SK-N-SH treated with all-trans-retinoic acid at 6 μM for 48 hours (cell line): ENCODE measurements around the gene BCL7B.

Source experiments
- ATAC-seq: fragments of 200-7000 bp; cut with Tn5 transposase; 3 replicates; pipeline ENCODE4 v1.9.1; 2020; ENCODE audit warnings: mild to moderate bottlenecking, moderate library complexity
- ARNTL ChIP-seq: fragments of 450-650 bp; formaldehyde crosslinking; IDR thresholded peaks from 2 replicates; pipeline ENCODE4 v1.5.0; 2020; ENCODE audit warnings: low read depth, mild to moderate bottlenecking, moderate library complexity, borderline replicate concordance
- BACH2 ChIP-seq: fragments of 250-450 bp; sonication (Bioruptor Pico); IDR thresholded peaks from 2 replicates; pipeline ENCODE4 v1.9.0; 2021; ENCODE audit warnings: mild to moderate bottlenecking, borderline replicate concordance
- CSDC2 ChIP-seq: fragments of 250-450 bp; sonication (Bioruptor Pico); IDR thresholded peaks from 2 replicates; pipeline ENCODE4 v1.5.0; 2020; ENCODE audit warnings: mild to moderate bottlenecking, moderate library complexity
- ESRRG ChIP-seq: fragments of 250-450 bp; sonication (Bioruptor Pico); IDR thresholded peaks from 2 replicates; pipeline ENCODE4 v1.6.1; 2021; ENCODE audit warnings: mild to moderate bottlenecking
- GLIS3 ChIP-seq: fragments of 250-450 bp; sonication (Bioruptor Pico); IDR thresholded peaks from 2 replicates; pipeline ENCODE4 v1.5.0; 2020; ENCODE audit warnings: mild to moderate bottlenecking, moderate library complexity
- ISL1 ChIP-seq: fragments of 250-450 bp; sonication (Bioruptor Pico); IDR thresholded peaks from 2 replicates; pipeline ENCODE4 v2.1.2; 2022; ENCODE audit warnings: mild to moderate bottlenecking, moderate library complexity
- OSR1 ChIP-seq: fragments of 250-450 bp; sonication (Bioruptor Pico); IDR thresholded peaks from 2 replicates; pipeline ENCODE4 v1.8.0; 2022; ENCODE audit warnings: moderate library complexity, mild to moderate bottlenecking, inconsistent platforms
- PATZ1 ChIP-seq: fragments of 250-450 bp; sonication (Bioruptor Pico); IDR thresholded peaks from 2 replicates; pipeline ENCODE4 v1.8.0; 2020; ENCODE audit warnings: mild to moderate bottlenecking, moderate library complexity, borderline replicate concordance
- POU6F1 ChIP-seq: fragments of 250-450 bp; sonication (Bioruptor Pico); IDR thresholded peaks from 2 replicates; pipeline ENCODE4 v1.8.0; 2021; ENCODE audit warnings: low read depth, mild to moderate bottlenecking, moderate library complexity, borderline replicate concordance
- PPARA ChIP-seq: fragments of 250-450 bp; sonication (Bioruptor Pico); IDR thresholded peaks from 2 replicates; pipeline ENCODE4 v1.5.0; 2020; ENCODE audit warnings: mild to moderate bottlenecking, borderline replicate concordance
- RARB ChIP-seq: fragments of 250-450 bp; sonication (Bioruptor Pico); IDR thresholded peaks from 2 replicates; pipeline ENCODE4 v1.8.0; 2021; ENCODE audit warnings: mild to moderate bottlenecking, moderate library complexity
- SNAI2 ChIP-seq: fragments of 250-450 bp; sonication (Bioruptor Pico); IDR thresholded peaks from 2 replicates; pipeline ENCODE4 v1.5.0; 2020; ENCODE audit warnings: mild to moderate bottlenecking, moderate library complexity
- TCF4 ChIP-seq: fragments of 250-450 bp; sonication (Bioruptor Pico); IDR thresholded peaks from 2 replicates; pipeline ENCODE4 v1.8.0; 2021; ENCODE audit warnings: mild to moderate bottlenecking, moderate library complexity, borderline replicate concordance
- TOX ChIP-seq: fragments of 250-450 bp; sonication (Bioruptor Pico); IDR thresholded peaks from 2 replicates; pipeline ENCODE4 v1.8.0; 2021; ENCODE audit warnings: mild to moderate bottlenecking, moderate library complexity, borderline replicate concordance
- ZC3H10 ChIP-seq: fragments of 250-450 bp; sonication (Bioruptor Pico); IDR thresholded peaks from 2 replicates; pipeline ENCODE4 v1.5.1; 2021; ENCODE audit warnings: mild to moderate bottlenecking, moderate library complexity
- ZFP3 ChIP-seq: fragments of 250-450 bp; sonication (Bioruptor Pico); IDR thresholded peaks from 2 replicates; pipeline ENCODE4 v1.5.0; 2020; ENCODE audit warnings: mild to moderate bottlenecking, moderate library complexity
- ZFP30 ChIP-seq: fragments of 450-650 bp; formaldehyde crosslinking; IDR thresholded peaks from 2 replicates; pipeline ENCODE4 v1.5.0; 2022; ENCODE audit warnings: mild to moderate bottlenecking, moderate library complexity
- ZNF565 ChIP-seq: fragments of 450-650 bp; formaldehyde crosslinking; conservative IDR thresholded peaks from 2 replicates; pipeline ENCODE4 v1.5.0; 2020; ENCODE audit warnings: low read depth, mild to moderate bottlenecking, moderate library complexity
- ZNF70 ChIP-seq: fragments of 450-650 bp; formaldehyde crosslinking; IDR thresholded peaks from 2 replicates; pipeline ENCODE4 v1.5.0; 2020; ENCODE audit warnings: mild to moderate bottlenecking, moderate library complexity
- ZNF8 ChIP-seq: fragments of 450-650 bp; formaldehyde crosslinking; IDR thresholded peaks from 2 replicates; pipeline ENCODE4 v1.5.0; 2020; ENCODE audit warnings: mild to moderate bottlenecking, moderate library complexity
- TF ChIP-seq, protein P1 (sequence below): fragments of 250-450 bp; sonication (Bioruptor Pico); IDR thresholded peaks from 2 replicates; pipeline ENCODE4 v1.5.1; 2021; ENCODE audit warnings: mild to moderate bottlenecking, moderate library complexity
- TF ChIP-seq, protein P2 (sequence below): fragments of 250-450 bp; sonication (Bioruptor Pico); IDR thresholded peaks from 2 replicates; pipeline ENCODE4 v1.5.1; 2020; ENCODE audit warnings: low read depth, mild to moderate bottlenecking, moderate library complexity

The BCL7B gene

DNA sequence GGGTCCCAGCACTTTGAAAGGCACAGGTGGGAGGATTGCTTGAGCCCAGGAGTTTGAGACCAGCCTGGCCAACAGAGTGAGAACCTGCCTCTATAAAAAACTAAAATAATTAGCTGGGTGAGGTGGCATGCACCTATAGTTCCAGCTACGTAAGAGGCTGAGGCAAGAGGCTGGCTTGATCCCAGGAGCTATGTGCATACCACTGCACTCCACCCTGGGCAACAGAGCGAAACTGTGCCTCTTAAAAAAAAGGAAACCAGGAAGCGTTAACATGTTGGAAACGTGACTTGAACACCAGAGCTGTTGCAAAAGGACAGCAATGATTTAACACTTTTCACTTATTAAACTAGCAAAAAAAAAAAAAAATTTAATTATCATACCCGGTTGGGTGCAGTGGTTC lies 48.0 kb downstream of the BCL7B start:
- no peak for ATAC-seq
- no peak for TF ChIP-seq ZC3H10 (CRISPR knock-in tag)
- TF ChIP-seq CSDC2 (CRISPR knock-in tag) = no peak
- TF ChIP-seq ISL1 (CRISPR knock-in tag) = no peak
- no peak for TF ChIP-seq RARB
- TF ChIP-seq OSR1 (CRISPR knock-in tag) = no peak
- TF ChIP-seq, protein P1, sequence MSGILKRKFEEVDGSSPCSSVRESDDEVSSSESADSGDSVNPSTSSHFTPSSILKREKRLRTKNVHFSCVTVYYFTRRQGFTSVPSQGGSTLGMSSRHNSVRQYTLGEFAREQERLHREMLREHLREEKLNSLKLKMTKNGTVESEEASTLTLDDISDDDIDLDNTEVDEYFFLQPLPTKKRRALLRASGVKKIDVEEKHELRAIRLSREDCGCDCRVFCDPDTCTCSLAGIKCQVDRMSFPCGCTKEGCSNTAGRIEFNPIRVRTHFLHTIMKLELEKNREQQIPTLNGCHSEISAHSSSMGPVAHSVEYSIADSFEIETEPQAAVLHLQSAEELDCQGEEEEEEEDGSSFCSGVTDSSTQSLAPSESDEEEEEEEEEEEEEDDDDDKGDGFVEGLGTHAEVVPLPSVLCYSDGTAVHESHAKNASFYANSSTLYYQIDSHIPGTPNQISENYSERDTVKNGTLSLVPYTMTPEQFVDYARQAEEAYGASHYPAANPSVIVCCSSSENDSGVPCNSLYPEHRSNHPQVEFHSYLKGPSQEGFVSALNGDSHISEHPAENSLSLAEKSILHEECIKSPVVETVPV (CRISPR knock-in tag) = no peak
- no peak for TF ChIP-seq ZFP3
- TF ChIP-seq TCF4 = no peak
- TF ChIP-seq SNAI2 (CRISPR knock-in tag) = no peak
- TF ChIP-seq ZNF8 (CRISPR knock-in tag) = no peak
- TF ChIP-seq PATZ1 (CRISPR knock-in tag) = no peak
- TF ChIP-seq GLIS3 (CRISPR knock-in tag) = no peak
- TF ChIP-seq, protein P2, sequence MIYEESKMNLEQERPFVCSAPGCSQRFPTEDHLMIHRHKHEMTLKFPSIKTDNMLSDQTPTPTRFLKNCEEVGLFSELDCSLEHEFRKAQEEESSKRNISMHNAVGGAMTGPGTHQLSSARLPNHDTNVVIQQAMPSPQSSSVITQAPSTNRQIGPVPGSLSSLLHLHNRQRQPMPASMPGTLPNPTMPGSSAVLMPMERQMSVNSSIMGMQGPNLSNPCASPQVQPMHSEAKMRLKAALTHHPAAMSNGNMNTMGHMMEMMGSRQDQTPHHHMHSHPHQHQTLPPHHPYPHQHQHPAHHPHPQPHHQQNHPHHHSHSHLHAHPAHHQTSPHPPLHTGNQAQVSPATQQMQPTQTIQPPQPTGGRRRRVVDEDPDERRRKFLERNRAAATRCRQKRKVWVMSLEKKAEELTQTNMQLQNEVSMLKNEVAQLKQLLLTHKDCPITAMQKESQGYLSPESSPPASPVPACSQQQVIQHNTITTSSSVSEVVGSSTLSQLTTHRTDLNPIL (CRISPR knock-in tag) = no peak
- TF ChIP-seq POU6F1 (CRISPR knock-in tag) = no peak
- no peak for TF ChIP-seq ESRRG (CRISPR knock-in tag)
- TF ChIP-seq ARNTL (CRISPR knock-in tag) = no peak

- ATAC-seq = no peak
Measured at GRCh38 chr7:73507556-73507955, 49.9 kb downstream of the BCL7B start.

GRCh38 chr7:73504920-73505319 lies 52.6 kb downstream of the BCL7B start:
- no peak for ATAC-seq
- TF ChIP-seq ZFP3 (no peak), ZNF8 (CRISPR knock-in tag) (no peak), ISL1 (CRISPR knock-in tag) (no peak), SNAI2 (CRISPR knock-in tag) (no peak), ZNF70 (CRISPR knock-in tag) (no peak), BACH2 (no peak), TOX (CRISPR knock-in tag) (no peak), RARB (no peak), PATZ1 (CRISPR knock-in tag) (no peak), TCF4 (no peak)

More at GRCh38 chr7:73507556-73507955, 49.9 kb downstream of the BCL7B start:
- TF ChIP-seq, protein P1 (CRISPR knock-in tag) = no peak
- no peak for TF ChIP-seq ZNF8 (CRISPR knock-in tag)

DNA sequence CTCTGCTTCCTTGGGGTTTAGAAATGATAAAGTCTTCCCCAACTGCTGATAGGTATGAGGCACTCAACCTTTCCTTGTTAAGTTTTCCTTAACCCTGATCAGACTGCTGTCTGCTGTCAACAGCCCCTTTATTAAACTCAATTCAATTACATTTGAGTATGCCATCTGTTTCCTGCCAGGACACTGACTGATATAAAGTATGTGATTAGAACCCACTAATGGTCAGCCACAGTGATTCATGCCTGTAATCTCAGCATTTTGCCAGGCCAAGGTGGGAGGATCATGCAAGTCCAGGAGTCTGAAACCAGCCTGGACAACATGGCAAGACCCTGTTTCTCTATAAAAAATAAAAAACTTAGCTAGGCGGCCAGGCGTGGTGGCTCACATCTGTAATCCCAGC lies 53.5 kb downstream of the BCL7B start:
- peak; percentile 53 for ATAC-seq
- TF ChIP-seq PPARA (CRISPR knock-in tag) (no peak), BACH2 (no peak), ESRRG (CRISPR knock-in tag) (0 out of 2 replicates have a peak, but pooled peaks have one; percentile 28), ZNF565 (CRISPR knock-in tag) (no peak), PATZ1 (CRISPR knock-in tag) (peak; percentile 67; the same call in 1 of the 2 replicates), GLIS3 (CRISPR knock-in tag) (0 out of 2 replicates have a peak, but pooled peaks have one; percentile 46), ZFP3 (peak; percentile 81; the same call in 1 of the 2 replicates), TOX (CRISPR knock-in tag) (no peak), RARB (no peak), TCF4 (peak; percentile 90), ZFP30 (CRISPR knock-in tag) (no peak), ZC3H10 (CRISPR knock-in tag) (no peak), ARNTL (CRISPR knock-in tag) (no peak)
- TF ChIP-seq, protein P2 (CRISPR knock-in tag) = peak; percentile 53; the same call in 1 of the 2 replicates
